Loucy (cell line): ENCODE results near the gene MTA1.
A peak's percentile ranks its signal among the peaks of the same experiment; 100 is the strongest.

ENCODE experiments used
- H2AFZ ChIP-seq: fragments of 200-600 bp; sonication (generic); 2 replicates; pipeline ENCODE4 v1.6.0; 2016; ENCODE audit warnings: antibody characterized with exemption, mild to moderate bottlenecking, low read length, moderate library complexity
- H3F3A ChIP-seq: fragments of 200-600 bp; 2 replicates; pipeline ENCODE4 v1.6.0; 2016; ENCODE audit warnings: antibody characterized with exemption, low read depth, mild to moderate bottlenecking
- H3K27me3 ChIP-seq: fragments of 200-600 bp; sonication (generic); 2 replicates; pipeline ENCODE4 v1.6.1; 2014; ENCODE audit warnings: low read length, mild to moderate bottlenecking; ENCODE audit not compliant: insufficient read depth, poor library complexity, severe bottlenecking
- H3K36me3 ChIP-seq: fragments of 200-600 bp; sonication (generic); 2 replicates; pipeline ENCODE4 v1.6.1; 2016; ENCODE audit warnings: low read length; ENCODE audit not compliant: insufficient read depth
- H3K4me1 ChIP-seq: fragments of 200-600 bp; sonication (generic); 2 replicates; pipeline ENCODE4 v1.5.1; 2014; ENCODE audit warnings: low read length, mild to moderate bottlenecking; ENCODE audit not compliant: insufficient read depth, poor library complexity, severe bottlenecking
- H3K4me2 ChIP-seq: fragments of 200-600 bp; sonication (generic); 2 replicates; pipeline ENCODE4 v1.6.0; 2014; ENCODE audit warnings: antibody characterized with exemption, low read length, low read depth, mild to moderate bottlenecking; ENCODE audit not compliant: poor library complexity, severe bottlenecking
- H3K4me3 ChIP-seq: fragments of 200-600 bp; sonication (generic); 2 replicates; pipeline ENCODE4 v1.5.1; 2014; ENCODE audit warnings: low read length, mild to moderate bottlenecking, mixed read lengths; ENCODE audit not compliant: poor library complexity, severe bottlenecking
- H3K79me2 ChIP-seq: fragments of 200-600 bp; sonication (generic); 2 replicates; pipeline ENCODE4 v1.6.1; 2014; ENCODE audit warnings: low read length; ENCODE audit not compliant: insufficient read depth
- H3K9ac ChIP-seq: fragments of 200-600 bp; sonication (generic); 2 replicates; pipeline ENCODE4 v1.6.0; 2014; ENCODE audit warnings: mild to moderate bottlenecking, low read depth, low read length, moderate library complexity; ENCODE audit not compliant: poor library complexity, severe bottlenecking
- H3K9me2 ChIP-seq: fragments of 200-600 bp; sonication (generic); replicated peaks from 2 replicates; pipeline ENCODE4 v1.6.1; 2016; ENCODE audit warnings: low read depth, low read length, mixed read lengths
- H3K9me3 ChIP-seq: fragments of 200-600 bp; sonication (generic); 2 replicates; pipeline ENCODE4 v1.6.1; 2014; ENCODE audit warnings: mild to moderate bottlenecking, antibody characterized with exemption, low read length, low read depth; ENCODE audit not compliant: insufficient read depth
- H4K20me1 ChIP-seq: fragments of 200-600 bp; sonication (generic); 2 replicates; pipeline ENCODE4 v1.6.0; 2014; ENCODE audit warnings: antibody characterized with exemption, low read length, mild to moderate bottlenecking; ENCODE audit not compliant: insufficient read depth, poor library complexity, severe bottlenecking
- EZH2phosphoT487 ChIP-seq: fragments of 200-600 bp; IDR thresholded peaks from 2 replicates; pipeline ENCODE4 v1.6.1; 2018; ENCODE audit warnings: antibody characterized with exemption, mild to moderate bottlenecking, moderate library complexity, borderline replicate concordance
- TF ChIP-seq, protein P1 (sequence below): fragments of 200-600 bp; sonication (generic); conservative IDR thresholded peaks from 2 replicates; pipeline ENCODE4 v1.5.1; 2014; ENCODE audit warnings: mild to moderate bottlenecking, antibody characterized with exemption, low read length

Gene MTA1

GRCh38 chr14:105502446-105503295 lies 83.0 kb downstream of the MTA1 start:
- Histone ChIP-seq H3K4me1 (peaks cover 5% of the 10 kb centered on the region), H3K36me3 (no peaks in the 10 kb centered on the region), H3K79me2 (no peaks in the 10 kb centered on the region), H4K20me1 (no peaks in the 10 kb centered on the region), H3K9ac (no peak overlapping the region), H3K9me3 (no peaks in the 10 kb centered on the region), H3K27me3 (no peaks in the 10 kb centered on the region), H3F3A (no peaks in the 10 kb centered on the region), H3K4me2 (no peak overlapping the region), H3K9me2 (no peaks in the 10 kb centered on the region), H3K4me3 (no peak overlapping the region), H2AFZ (no peak overlapping the region)
- TF ChIP-seq, protein P1, sequence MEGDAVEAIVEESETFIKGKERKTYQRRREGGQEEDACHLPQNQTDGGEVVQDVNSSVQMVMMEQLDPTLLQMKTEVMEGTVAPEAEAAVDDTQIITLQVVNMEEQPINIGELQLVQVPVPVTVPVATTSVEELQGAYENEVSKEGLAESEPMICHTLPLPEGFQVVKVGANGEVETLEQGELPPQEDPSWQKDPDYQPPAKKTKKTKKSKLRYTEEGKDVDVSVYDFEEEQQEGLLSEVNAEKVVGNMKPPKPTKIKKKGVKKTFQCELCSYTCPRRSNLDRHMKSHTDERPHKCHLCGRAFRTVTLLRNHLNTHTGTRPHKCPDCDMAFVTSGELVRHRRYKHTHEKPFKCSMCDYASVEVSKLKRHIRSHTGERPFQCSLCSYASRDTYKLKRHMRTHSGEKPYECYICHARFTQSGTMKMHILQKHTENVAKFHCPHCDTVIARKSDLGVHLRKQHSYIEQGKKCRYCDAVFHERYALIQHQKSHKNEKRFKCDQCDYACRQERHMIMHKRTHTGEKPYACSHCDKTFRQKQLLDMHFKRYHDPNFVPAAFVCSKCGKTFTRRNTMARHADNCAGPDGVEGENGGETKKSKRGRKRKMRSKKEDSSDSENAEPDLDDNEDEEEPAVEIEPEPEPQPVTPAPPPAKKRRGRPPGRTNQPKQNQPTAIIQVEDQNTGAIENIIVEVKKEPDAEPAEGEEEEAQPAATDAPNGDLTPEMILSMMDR: no peak
- no peak for TF ChIP-seq EZH2phosphoT487

DNA sequence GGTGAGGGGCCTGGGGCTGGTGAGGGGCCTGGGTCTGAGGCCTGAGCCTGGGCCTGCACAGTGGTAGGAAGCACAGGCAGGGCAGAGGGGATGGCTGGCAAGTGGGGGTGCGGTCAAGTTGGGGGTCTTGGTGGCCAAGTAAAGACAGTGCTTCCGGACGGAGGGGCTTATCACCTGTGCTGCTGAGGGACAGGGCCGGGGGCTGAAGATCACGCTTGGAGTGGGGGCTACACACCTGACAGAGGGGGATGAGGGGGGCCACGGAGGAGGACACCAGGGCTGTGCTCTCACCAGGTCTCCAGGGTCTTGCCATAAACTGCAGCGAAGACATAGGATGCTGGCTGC lies 83.6 kb downstream of the MTA1 start:
- Histone ChIP-seq H3K79me2 (no peaks in the 10 kb centered on the region), H3K9me3 (no peaks in the 10 kb centered on the region), H3K4me1 (peaks cover 10% of the 10 kb centered on the region), H3K36me3 (no peaks in the 10 kb centered on the region), H3K4me2 (no peak overlapping the region), H2AFZ (no peak overlapping the region), H3K9me2 (no peaks in the 10 kb centered on the region), H3F3A (no peaks in the 10 kb centered on the region), H3K9ac (no peak overlapping the region), H4K20me1 (no peaks in the 10 kb centered on the region), H3K4me3 (no peak overlapping the region), H3K27me3 (no peaks in the 10 kb centered on the region)
- TF ChIP-seq, protein P1: no peak
- no peak for TF ChIP-seq EZH2phosphoT487

GRCh38 chr14:105503935-105504692 lies 84.5 kb downstream of the MTA1 start:
- Histone ChIP-seq H3K27me3 (no peaks in the 10 kb centered on the region), H3K9me3 (no peaks in the 10 kb centered on the region)
- TF ChIP-seq, protein P1: no peak
- no peak for TF ChIP-seq EZH2phosphoT487

More at GRCh38 chr14:105503935-105504692, 84.5 kb downstream of the MTA1 start:
- H3K36me3 ChIP-seq: no peaks in the 10 kb centered on the region
- peaks cover 10% of the 10 kb centered on the region for H3K4me1 ChIP-seq
- no peaks in the 10 kb centered on the region for H3K9me2 ChIP-seq
- H3K4me3 ChIP-seq: no peak overlapping the region
- peak overlapping the region; percentile 46 for H3K9ac ChIP-seq
- peak overlapping the region; percentile 31 for H3K4me2 ChIP-seq
- H2AFZ ChIP-seq: no peak overlapping the region
- H3F3A ChIP-seq: no peaks in the 10 kb centered on the region
- H3K79me2 ChIP-seq: no peaks in the 10 kb centered on the region
- no peaks in the 10 kb centered on the region for H4K20me1 ChIP-seq
